Panc1 (cell line): ENCODE measurements around the gene PSME3. TPM values are rescaled to one million over a fixed set of nuclear protein-coding genes. Genes with fewer than 3 reads are reported as not detected.
"Not testable (repeated sequence)": the region's sequence is repeated elsewhere in the genome, so short reads cannot be mapped to it uniquely, and the experiment has no call there.

Experiments used
- ATAC-seq: fragments of 200-7000 bp; cut with Tn5 transposase; 2 replicates; pipeline ENCODE4 v1.9.1; 2020; ENCODE audit warnings: mild to moderate bottlenecking, moderate library complexity
- BruUV-seq: library from RNA; stranded (reverse); fragments of 400-500 nt; replicated peaks from 2 replicates; lab custom pipeline; 2021; lab: Mats Ljungman, UMichigan
- CTCF ChIA-PET: fragments of 300-600 bp; sonication (Branson Sonifier 250); formaldehyde crosslinking; loops from one replicate; lab custom pipeline; 2022; ENCODE audit warnings: antibody characterized with exemption; lab: Charles Lee
- POLR2A ChIA-PET: fragments of 300-600 bp; sonication (Branson Sonifier 250); formaldehyde crosslinking; loops from one replicate; lab custom pipeline; 2022; ENCODE audit warnings: antibody characterized with exemption; lab: Charles Lee
- DNase-seq: peaks from one replicate; pipeline ENCODE4 v3.0.0-alpha.2; 2010; ENCODE audit warnings: low read depth, low spot score
- H3K27ac ChIP-seq: 2 replicates; pipeline ENCODE4 v1.5.1; 2011; ENCODE audit warnings: mild to moderate bottlenecking, low read length, inconsistent platforms
- H3K27me3 ChIP-seq: fragments of 200-500 bp; sonication (Bioruptor generic); 2 replicates; pipeline ENCODE4 v1.6.0; 2014; ENCODE audit warnings: low read length, inconsistent platforms; ENCODE audit not compliant: control insufficient read depth, insufficient read depth
- H3K36me3 ChIP-seq: fragments of 200-500 bp; sonication (Bioruptor generic); 2 replicates; pipeline ENCODE4 v1.5.1; 2014; ENCODE audit warnings: inconsistent platforms, mild to moderate bottlenecking, low read length, moderate library complexity; ENCODE audit not compliant: control insufficient read depth, insufficient read depth
- H3K4me1 ChIP-seq: 2 replicates; pipeline ENCODE4 v1.5.1; 2011; ENCODE audit warnings: inconsistent platforms, mild to moderate bottlenecking, low read length, moderate library complexity; ENCODE audit not compliant: control insufficient read depth, insufficient read depth
- H3K4me3 ChIP-seq, 2 experiments: 2 replicates each; pipeline ENCODE4 v1.5.1; 2011 to 2012; ENCODE audit warnings: low read depth in 2 of 2, low read length in 2 of 2, mild to moderate bottlenecking in 2 of 2, inconsistent platforms in 1 of 2, moderate library complexity in 1 of 2
- H3K9me3 ChIP-seq: fragments of 200-500 bp; sonication (Bioruptor generic); 2 replicates; pipeline ENCODE4 v1.5.1; 2014; ENCODE audit warnings: low read depth, mild to moderate bottlenecking, inconsistent platforms, low read length, moderate library complexity; ENCODE audit not compliant: control insufficient read depth, insufficient read depth
- CTCF ChIP-seq: fragments of 450-650 bp; IDR thresholded peaks from 2 replicates; pipeline ENCODE4 v1.5.1; 2017; ENCODE audit warnings: mild to moderate bottlenecking
- POLR2AphosphoS5 ChIP-seq: IDR thresholded peaks from 2 replicates; pipeline ENCODE4 v1.6.1; 2012; ENCODE audit warnings: mild to moderate bottlenecking, low read depth, low read length, moderate library complexity
- SIN3A ChIP-seq: IDR thresholded peaks from 2 replicates; pipeline ENCODE4 v1.6.1; 2012; ENCODE audit warnings: low read depth, mild to moderate bottlenecking, low read length, moderate library complexity, borderline replicate concordance; ENCODE audit not compliant: insufficient read depth
- TCF7L2 ChIP-seq: IDR thresholded peaks from 2 replicates; pipeline ENCODE4 v1.6.1; 2011; ENCODE audit warnings: mild to moderate bottlenecking, low read depth, low read length, inconsistent platforms
- in situ Hi-C: cut with HindIII; loops from 2 replicates; pipeline ENCODE4 v1.10.0; 2016; ENCODE audit warnings: low sequenced_read_pairs, low pct_unique_long_range_greater_than_20kb
- intact Hi-C: fragments of 100-400 bp; cut with micrococcal nuclease; formaldehyde crosslinking; loops from one replicate; pipeline ENCODE4 v1.10.0; 2022; ENCODE audit not compliant: unreplicated experiment
- total RNA-seq: library from RNA; stranded (reverse); gene quantifications from one replicate; pipeline ENCODE4 v1.2.1, GENCODE V29; 2021; ENCODE audit not compliant: unreplicated experiment
- TF ChIP-seq, protein P1 (sequence below), 2 experiments: IDR thresholded peaks; 2 replicates each; pipeline ENCODE4 v1.6.1; 2011 to 2012; ENCODE audit warnings: low read depth in 2 of 2, control low read depth in 1 of 2, low read length in 1 of 2, mild to moderate bottlenecking in 1 of 2, moderate library complexity in 1 of 2; ENCODE audit not compliant: insufficient read depth in 1 of 2

PSME3 gene
- total RNA-seq, 1 experiment from 2014 or later = 110 TPM

- TF ChIP-seq SIN3A (no peak), POLR2AphosphoS5 (no peak), CTCF (no peak), TCF7L2 (no peak)
- TF ChIP-seq, protein P1, sequence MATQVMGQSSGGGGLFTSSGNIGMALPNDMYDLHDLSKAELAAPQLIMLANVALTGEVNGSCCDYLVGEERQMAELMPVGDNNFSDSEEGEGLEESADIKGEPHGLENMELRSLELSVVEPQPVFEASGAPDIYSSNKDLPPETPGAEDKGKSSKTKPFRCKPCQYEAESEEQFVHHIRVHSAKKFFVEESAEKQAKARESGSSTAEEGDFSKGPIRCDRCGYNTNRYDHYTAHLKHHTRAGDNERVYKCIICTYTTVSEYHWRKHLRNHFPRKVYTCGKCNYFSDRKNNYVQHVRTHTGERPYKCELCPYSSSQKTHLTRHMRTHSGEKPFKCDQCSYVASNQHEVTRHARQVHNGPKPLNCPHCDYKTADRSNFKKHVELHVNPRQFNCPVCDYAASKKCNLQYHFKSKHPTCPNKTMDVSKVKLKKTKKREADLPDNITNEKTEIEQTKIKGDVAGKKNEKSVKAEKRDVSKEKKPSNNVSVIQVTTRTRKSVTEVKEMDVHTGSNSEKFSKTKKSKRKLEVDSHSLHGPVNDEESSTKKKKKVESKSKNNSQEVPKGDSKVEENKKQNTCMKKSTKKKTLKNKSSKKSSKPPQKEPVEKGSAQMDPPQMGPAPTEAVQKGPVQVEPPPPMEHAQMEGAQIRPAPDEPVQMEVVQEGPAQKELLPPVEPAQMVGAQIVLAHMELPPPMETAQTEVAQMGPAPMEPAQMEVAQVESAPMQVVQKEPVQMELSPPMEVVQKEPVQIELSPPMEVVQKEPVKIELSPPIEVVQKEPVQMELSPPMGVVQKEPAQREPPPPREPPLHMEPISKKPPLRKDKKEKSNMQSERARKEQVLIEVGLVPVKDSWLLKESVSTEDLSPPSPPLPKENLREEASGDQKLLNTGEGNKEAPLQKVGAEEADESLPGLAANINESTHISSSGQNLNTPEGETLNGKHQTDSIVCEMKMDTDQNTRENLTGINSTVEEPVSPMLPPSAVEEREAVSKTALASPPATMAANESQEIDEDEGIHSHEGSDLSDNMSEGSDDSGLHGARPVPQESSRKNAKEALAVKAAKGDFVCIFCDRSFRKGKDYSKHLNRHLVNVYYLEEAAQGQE (IDR thresholded peaks at IDR 0.05; ENCODE audit: insufficient read depth in 1 of 2, low read depth in 2 of 2, low read length in 1 of 2) = no peak
- in situ Hi-C loops (no loop called here), intact Hi-C loops (no loop called here)
- ChIA-PET CTCF (no interaction called here), POLR2A (no interaction called here)
- ATAC-seq (no peak), DNase-seq (no peak)
- Histone ChIP-seq H3K36me3 (no peaks in the 10 kb centered on the region), H3K4me1 (no peaks in the 10 kb centered on the region), H3K27me3 (no peaks in the 10 kb centered on the region), H3K9me3 (no peaks in the 10 kb centered on the region), H3K27ac (no peak overlapping the region), H3K4me3 (no peak overlapping the region)
- no TSS peak for BruUV-seq
Observed at GRCh38 chr17:42883802-42884558, 50.8 kb downstream of the PSME3 start.

- H3K36me3 ChIP-seq, H3K27me3 ChIP-seq, intact Hi-C loops, ATAC-seq, CTCF ChIA-PET, H3K9me3 ChIP-seq, in situ Hi-C loops, H3K4me1 ChIP-seq, POLR2A ChIA-PET, BruUV-seq, H3K4me3 ChIP-seq, H3K27ac ChIP-seq, DNase-seq: not testable (repeated sequence)
Observed at GRCh38 chr17:42885806-42886205, 52.6 kb downstream of the PSME3 start.
